Heart left ventricle (tissue), 16 donors: Measurements from ENCODE around the gene AGR3. TPM values are rescaled to one million over a fixed set of nuclear protein-coding genes. Genes with fewer than 3 reads are reported as not detected.

Experiments used
- ATAC-seq, 4 donors: fragments of 200-7000 bp; cut with Tn5 transposase; one replicate each; pipeline ENCODE4 v1.9.1; 2020 to 2022; ENCODE audit warnings: moderate library complexity in 4 of 4, mild to moderate bottlenecking in 3 of 4, moderate number of reproducible peaks in 1 of 4
- DNase-seq, 5 donors: peaks; one replicate each; pipeline ENCODE4 v3.0.0-alpha.2; 2020
- H3K27ac ChIP-seq, 12 donors: fragments of 200-600 bp; sonication (generic) in 4 of 12; one replicate each; pipeline versions ENCODE4 v1.5.0 to v1.8.0; 2016 to 2022; ENCODE audit warnings: mild to moderate bottlenecking in 2 of 12
- H3K27me3 ChIP-seq, 9 donors: fragments of 200-600 bp; sonication (generic) in 2 of 9; one replicate each; pipeline versions ENCODE4 v1.5.1 to v1.8.0; 2016 to 2022; ENCODE audit warnings: mild to moderate bottlenecking in 3 of 9
- H3K36me3 ChIP-seq, 9 donors: fragments of 200-600 bp; sonication (generic) in 2 of 9; one replicate each; pipeline versions ENCODE4 v1.5.0 to v1.8.0; 2018 to 2022; ENCODE audit warnings: mild to moderate bottlenecking in 2 of 9
- H3K4me1 ChIP-seq, 12 donors: fragments of 200-600 bp; sonication (generic) in 4 of 12; one replicate each; pipeline versions ENCODE4 v1.5.0 to v1.8.0; 2016 to 2022; ENCODE audit warnings: mild to moderate bottlenecking in 3 of 12
- H3K4me3 ChIP-seq, 12 donors: fragments of 200-600 bp; sonication (generic) in 4 of 12; one replicate each; pipeline versions ENCODE4 v1.5.0 to v1.8.0; 2017 to 2022; ENCODE audit warnings: mild to moderate bottlenecking in 9 of 12, moderate library complexity in 4 of 12
- H3K9me3 ChIP-seq, 12 donors: fragments of 200-600 bp; sonication (generic) in 4 of 12; one replicate each; pipeline versions ENCODE4 v1.5.0 to v1.8.0; 2016 to 2022; ENCODE audit warnings: mild to moderate bottlenecking in 1 of 12
- CTCF ChIP-seq, 12 donors: fragments of 200-600 bp; sonication (generic) in 4 of 12; IDR thresholded peaks; one replicate each; pipeline versions ENCODE4 v1.5.0 to v1.8.0; 2018 to 2022; ENCODE audit warnings: antibody characterized with exemption in 12 of 12, mild to moderate bottlenecking in 5 of 12
- POLR2A ChIP-seq, 2 donors: fragments of 450-650 bp; IDR thresholded peaks; one replicate each; pipeline ENCODE4 v1.6.1; 2017; ENCODE audit warnings: antibody characterized with exemption in 2 of 2, mild to moderate bottlenecking in 2 of 2, moderate library complexity in 2 of 2
- WGBS, 4 donors: extraction: QIAGEN DNeasy Blood & Tissue Kit in 2 of 4; methylation state at CpG; one replicate each; pipeline versions ENCODE4 v1.1.5 to v1.1.7; 2013 to 2018; 5-methylcytosine and 5-hydroxymethylcytosine counted together
- intact Hi-C, 10 donors: fragments of 100-400 bp; cut with DNase I; formaldehyde crosslinking; loops; one replicate each; pipeline versions ENCODE4 v1.11.1 to v1.14.2; 2022
- polyA plus RNA-seq, 2 donors: library from polyadenylated mRNA; stranded (reverse); fragments of 200-250 nt; gene quantifications; one replicate each; pipeline ENCODE4 v1.2.3, GENCODE V29; 2013
- total RNA-seq, 9 donors: library from RNA; depleted of rRNA in 2 of 9; stranded (reverse); fragments of >200 nt in 2 of 9; fragmentation: NEBNext Ultra II Directional in 3 of 9; extraction: Animal tissue kit (Norgen Biotek cat#: 25700) in 3 of 9; gene quantifications; one replicate each; pipeline versions ENCODE4 v1.1.0 to v1.2.4, GENCODE V29; 2016 to 2023
- donor health status: ischemic (EF 13 %, LVEDD 7.1; RV severe dilation, severe dysfunction).
- donor health status: healthy with polysubstance abuse.
- donor health status: DM: no; HTN: yes; CAD: no.
- donor health status: DM: no; HTN: no; CAD: no.
- donor health status: ischemic (EF 25% LVEDD 6.9; RV normal size, moderate dysfunction).
- donor health status: ischemic (EF 25% LVEDD 5.7; RV mildly dilated, moderate dysfunction).
- donor health status: healthy.
- donor health status: DM: yes; HTN: yes; CAD: no.
- donor health status: ischemic (EF 35%, LVEDD 5.7; RV mildly dilated, moderate dysfunction).
- donor health status: nonischemic (EF 11% LVEDD 7.7; RV severe dilation, severe dysfunction).
- donor health status: DM: yes; HTN: yes; CAD: no.
- donor health status: PGD.
- donor health status: ischemic (EF 29% LVEDD 5.4; RV normal size, mild dysfunction).
- donor health status: nonischemic (EF 23%, LVEDD 6.1; RV moderate dilation, normal function).

AGR3 gene
- total and polyA plus RNA-seq, 11 donors = not detected

- TF ChIP-seq CTCF (IDR thresholded peaks at IDR 0.05) = no peak
- no peak for TF ChIP-seq POLR2A (IDR thresholded peaks at IDR 0.05)
- DNase-seq = no peak
- Histone ChIP-seq H3K9me3 (no peaks in the 10 kb centered on the region), H3K27ac (no peak overlapping the region), H3K4me3 (no peak overlapping the region), H3K4me1 (peaks cover 0 to 30% (median 0%) of the 10 kb centered on the region in 12 donors), H3K36me3 (no peaks in the 10 kb centered on the region), H3K27me3 (no peaks in the 10 kb centered on the region)
- ATAC-seq = no peak
- intact Hi-C loops = no loop called here
- 82 to 88% (median 85%) methylated on average over 4 of the region's 4 CpGs for WGBS, 4 donors
Observed at GRCh38 chr7:16812542-16813231, 69.1 kb downstream of the AGR3 start.

DNA sequence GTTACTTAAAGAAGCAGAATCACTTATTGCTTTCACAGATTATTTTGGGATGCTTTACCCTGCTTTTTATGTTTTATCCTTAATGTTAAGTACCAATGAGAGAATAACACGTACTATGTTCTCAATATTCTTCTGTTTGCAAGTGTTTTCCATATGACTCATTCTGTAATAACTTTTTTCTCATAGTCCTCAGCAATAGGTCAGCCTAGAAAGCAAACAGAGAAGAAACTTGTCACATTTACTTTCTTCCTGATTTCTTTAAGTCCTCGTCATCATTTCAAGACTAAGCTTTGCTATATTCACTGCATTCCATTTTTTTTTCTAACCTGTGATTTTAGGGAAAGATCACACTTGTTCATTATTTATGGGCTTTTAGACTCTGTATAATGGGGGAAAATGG lies 70.2 kb downstream of the AGR3 start:
- Histone ChIP-seq H3K4me3 (no peak overlapping the region), H3K36me3 (no peaks in the 10 kb centered on the region), H3K27me3 (no peaks in the 10 kb centered on the region), H3K27ac (no peak overlapping the region), H3K9me3 (no peaks in the 10 kb centered on the region), H3K4me1 (peaks cover 0 to 19% (median 0%) of the 10 kb centered on the region in 12 donors)
- intact Hi-C loops = no loop called here
- ATAC-seq (no peak), DNase-seq (no peak)
- WGBS, 4 donors = 84 to 90% (median 87%) methylated on average over 2 of the region's 2 CpGs
- no peak for TF ChIP-seq CTCF (IDR thresholded peaks at IDR 0.05)
- no peak for TF ChIP-seq POLR2A (IDR thresholded peaks at IDR 0.05)

DNA sequence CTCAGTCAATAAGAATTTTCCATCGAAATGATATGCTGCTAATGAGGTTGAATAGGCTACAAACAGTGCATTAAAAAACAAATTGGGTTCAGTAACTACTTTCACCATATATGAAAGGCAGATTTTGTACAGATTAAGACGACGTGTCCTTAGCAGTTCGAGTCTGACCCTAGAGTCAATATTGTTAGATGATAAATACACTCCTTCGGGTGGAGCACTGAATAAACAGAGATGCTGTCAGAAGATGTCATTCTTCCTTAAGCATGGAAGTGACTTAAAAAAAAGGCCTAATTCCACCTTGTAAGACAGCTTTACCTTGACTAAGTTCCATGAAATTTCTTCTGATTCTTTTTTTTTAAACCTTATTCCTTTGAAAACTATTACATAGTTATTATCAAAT lies 71.2 kb downstream of the AGR3 start:
- Histone ChIP-seq H3K27ac (no peak overlapping the region), H3K27me3 (no peaks in the 10 kb centered on the region), H3K36me3 (no peaks in the 10 kb centered on the region), H3K9me3 (no peaks in the 10 kb centered on the region), H3K4me1 (peaks cover 0 to 11% (median 0%) of the 10 kb centered on the region in 12 donors), H3K4me3 (no peak overlapping the region)
- intact Hi-C loops = no loop called here
- no peak for DNase-seq
- 75 to 86% (median 81%) methylated on average over 5 of the region's 5 CpGs for WGBS, 4 donors
- no peak for ATAC-seq
- TF ChIP-seq CTCF (IDR thresholded peaks at IDR 0.05) (no peak), POLR2A (IDR thresholded peaks at IDR 0.05) (no peak)

GRCh38 chr7:16810112-16810511 lies 71.7 kb downstream of the AGR3 start:
- H3K4me1 ChIP-seq = peaks cover 0 to 11% (median 0%) of the 10 kb centered on the region in 12 donors
- TF ChIP-seq CTCF (IDR thresholded peaks at IDR 0.05) (no peak), POLR2A (IDR thresholded peaks at IDR 0.05) (no peak)
- no peak overlapping the region for H3K27ac ChIP-seq
- whole genome bisulfite sequencing, 4 donors = 27 to 44% (median 37%) methylated on average over 2 of the region's 2 CpGs
- H3K4me3 ChIP-seq = no peak overlapping the region
- H3K9me3 ChIP-seq = no peaks in the 10 kb centered on the region
- DNase-seq (no peak), ATAC-seq (no peak)
- H3K27me3 ChIP-seq = no peaks in the 10 kb centered on the region
- intact Hi-C loops = no loop called here
- no peaks in the 10 kb centered on the region for H3K36me3 ChIP-seq

Other genes starting within 250 kb of the AGR3 start
- 10 to 100 TPM; 17.7 to 44.3 (median 28.3) TPM for gene ANKMY2, start 236.2 kb downstream of the AGR3 start, total RNA-seq
- 10 to 100 TPM; 10.3 to 17.2 TPM for gene ANKMY2, start 236.2 kb downstream of the AGR3 start, polyA plus RNA-seq
- gene BZW2, start 235.8 kb downstream of the AGR3 start, total RNA-seq = 100 to 1,000 TPM; 195 to 808 (median 308) TPM
- gene BZW2, start 235.8 kb downstream of the AGR3 start, polyA plus RNA-seq = 100 to 1,000 TPM; 214 to 253 TPM
- 10 to 100 TPM in 7 of 9 donors, 1 to 10 TPM in 2; 7.4 to 24.7 (median 12.0) TPM for gene TSPAN13, start 128.2 kb downstream of the AGR3 start, total RNA-seq
- gene TSPAN13, start 128.2 kb downstream of the AGR3 start, polyA plus RNA-seq = 10 to 100 TPM; 16.9 to 39.5 TPM
- gene AGR2, start 77.0 kb downstream of the AGR3 start, total RNA-seq = not detected
- gene AGR2, start 77.0 kb downstream of the AGR3 start, polyA plus RNA-seq = under 1 TPM in 1 of 2 donors, not detected in 1; 0.37 TPM